ENCODE data around the gene DOCK4.
"Not testable (repeated sequence)": the region's sequence is repeated elsewhere in the genome, so short reads cannot be mapped to it uniquely, and the experiment has no call there.

Gene DOCK4

DNA sequence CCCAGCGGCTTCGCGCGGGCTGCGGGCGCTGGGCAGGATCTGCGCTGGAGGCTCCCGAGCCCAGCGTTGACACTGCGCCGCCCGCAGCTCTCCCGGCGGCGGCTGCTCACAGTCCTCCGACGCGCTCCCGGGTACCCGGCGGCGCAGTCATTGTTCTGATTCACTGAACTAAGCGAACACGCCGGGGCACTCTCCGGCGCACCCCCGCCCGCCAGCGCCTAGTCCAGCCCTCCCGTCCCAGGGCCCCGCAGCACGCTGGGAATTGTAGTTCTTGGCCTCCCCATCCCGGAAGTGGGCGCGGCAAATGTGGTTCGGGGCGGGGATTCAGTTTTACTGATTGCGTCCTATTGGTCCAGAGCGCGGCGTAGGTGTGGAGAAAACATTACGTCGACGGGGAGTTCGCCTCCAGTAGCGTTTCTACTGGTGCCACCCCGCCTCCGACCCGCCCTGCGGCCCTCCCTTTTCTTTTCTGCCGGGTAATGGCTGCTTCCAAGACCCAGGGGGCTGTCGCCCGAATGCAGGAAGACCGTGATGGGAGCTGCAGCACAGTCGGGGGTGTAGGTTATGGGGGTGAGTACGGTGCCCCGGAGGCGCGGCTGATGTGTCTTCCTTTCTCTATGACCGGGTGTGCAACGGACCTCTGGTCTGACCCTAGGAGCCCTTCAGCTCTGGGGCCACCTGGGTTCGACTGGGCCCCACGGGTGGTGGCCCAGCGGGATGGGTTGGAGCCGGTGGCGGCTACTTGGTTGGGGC is at the start of gene DOCK4, which contains the start of gene ZNF277:
Gene DOCK4 (minus strand): TSS at position 162 of the 753 bp plus-strand sequence. CDS start 261 bp downstream, outside the sequence.
Gene ZNF277 (plus strand): TSS at position 458 of the 753 bp plus-strand sequence. CDS start 22 bp downstream, at position 480.
- DNase-seq (ENCODE audit: low read depth in 2 of 2): peak; percentile 99

DNA sequence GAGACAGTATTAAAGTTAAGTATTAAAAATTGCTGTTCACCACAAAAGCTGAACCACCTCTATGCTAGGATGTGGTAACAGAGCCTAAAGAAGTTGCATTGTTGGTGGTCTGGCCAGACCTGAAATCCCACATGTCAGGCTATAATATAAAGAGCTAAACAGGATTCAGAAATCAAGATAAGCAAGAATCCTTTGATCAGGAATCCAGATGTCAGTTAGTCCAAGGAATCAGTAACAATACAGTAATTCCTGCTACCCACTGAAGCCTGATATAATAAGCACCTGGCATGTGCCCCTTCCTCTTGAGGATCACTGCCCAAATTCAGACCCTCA is 49.2 kb upstream of the DOCK4 start:
- no peak for DNase-seq (ENCODE audit: low read depth in 2 of 2)

- no peak for DNase-seq (ENCODE audit: low read depth in 2 of 2)
Measured at GRCh38 chr7:112254709-112255387, 48.6 kb upstream of the DOCK4 start.

DNA sequence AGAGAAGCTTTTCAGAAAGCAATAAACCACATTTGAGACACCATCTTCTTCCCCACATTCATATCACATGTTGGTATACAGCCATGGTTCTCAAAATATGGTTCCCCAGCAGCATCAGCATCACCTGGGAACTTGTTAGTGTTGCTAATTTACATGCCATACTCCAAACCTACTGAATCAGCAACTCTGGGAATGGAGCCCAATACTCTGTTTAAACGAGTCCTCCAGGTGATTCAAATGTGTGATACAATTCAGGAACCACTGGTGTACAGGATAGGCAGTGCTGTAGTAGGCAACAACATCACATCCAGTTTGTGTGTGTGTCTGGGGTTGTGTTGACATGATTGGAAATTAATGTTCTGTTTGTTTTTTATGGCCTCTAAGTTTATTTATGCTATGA is 48.0 kb upstream of the DOCK4 start:
- no peak for DNase-seq (ENCODE audit: low read depth in 2 of 2)

DNA sequence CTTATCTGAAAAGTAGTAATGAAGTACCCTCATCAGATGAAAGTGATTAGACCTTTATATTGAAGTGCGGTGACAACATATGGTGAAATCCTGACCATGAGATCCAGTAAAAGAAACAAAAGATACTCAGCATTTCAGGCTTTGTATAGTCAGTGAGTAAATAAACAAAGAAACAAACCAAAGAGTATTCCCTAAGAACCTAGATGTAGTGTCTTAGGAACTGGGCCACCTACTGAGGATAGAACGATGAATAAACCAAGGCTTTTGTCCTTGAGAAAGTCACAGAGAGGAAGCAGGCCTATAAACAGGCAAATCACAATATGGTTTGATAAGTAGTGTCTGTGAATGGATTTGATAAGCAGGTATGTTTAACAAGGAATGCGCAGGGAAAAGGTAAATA is 46.5 kb upstream of the DOCK4 start:
- DNase-seq (ENCODE audit: low read depth in 2 of 2): no peak

- DNase-seq (ENCODE audit: low read depth in 2 of 2): no peak
Measured at GRCh38 chr7:112252141-112252540, 45.9 kb upstream of the DOCK4 start.

DNA sequence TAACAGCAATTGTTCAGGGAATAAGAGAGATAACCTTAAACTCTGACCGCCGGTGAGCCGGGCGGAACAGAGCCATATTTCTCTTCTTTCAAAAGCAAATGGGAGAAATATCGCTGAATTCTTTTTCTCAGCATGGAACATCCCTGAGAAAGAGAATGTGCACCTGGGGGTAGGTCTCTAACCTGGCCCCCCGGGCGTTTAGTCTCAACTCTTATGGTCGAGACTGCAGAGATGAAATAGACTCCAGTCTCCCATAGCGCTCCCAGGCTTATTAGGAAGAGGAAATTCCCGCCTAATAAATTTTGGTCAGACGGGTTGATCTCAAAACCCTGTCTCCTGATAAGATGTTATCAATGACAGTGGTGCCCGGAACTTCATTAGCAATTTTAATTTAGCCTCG is 43.8 kb upstream of the DOCK4 start:
- not testable (repeated sequence) for DNase-seq (ENCODE audit: low read depth in 2 of 2)

GRCh38 chr7:112248598-112248997 is 42.4 kb upstream of the DOCK4 start:
- DNase-seq (ENCODE audit: low read depth in 2 of 2): no peak

DNA sequence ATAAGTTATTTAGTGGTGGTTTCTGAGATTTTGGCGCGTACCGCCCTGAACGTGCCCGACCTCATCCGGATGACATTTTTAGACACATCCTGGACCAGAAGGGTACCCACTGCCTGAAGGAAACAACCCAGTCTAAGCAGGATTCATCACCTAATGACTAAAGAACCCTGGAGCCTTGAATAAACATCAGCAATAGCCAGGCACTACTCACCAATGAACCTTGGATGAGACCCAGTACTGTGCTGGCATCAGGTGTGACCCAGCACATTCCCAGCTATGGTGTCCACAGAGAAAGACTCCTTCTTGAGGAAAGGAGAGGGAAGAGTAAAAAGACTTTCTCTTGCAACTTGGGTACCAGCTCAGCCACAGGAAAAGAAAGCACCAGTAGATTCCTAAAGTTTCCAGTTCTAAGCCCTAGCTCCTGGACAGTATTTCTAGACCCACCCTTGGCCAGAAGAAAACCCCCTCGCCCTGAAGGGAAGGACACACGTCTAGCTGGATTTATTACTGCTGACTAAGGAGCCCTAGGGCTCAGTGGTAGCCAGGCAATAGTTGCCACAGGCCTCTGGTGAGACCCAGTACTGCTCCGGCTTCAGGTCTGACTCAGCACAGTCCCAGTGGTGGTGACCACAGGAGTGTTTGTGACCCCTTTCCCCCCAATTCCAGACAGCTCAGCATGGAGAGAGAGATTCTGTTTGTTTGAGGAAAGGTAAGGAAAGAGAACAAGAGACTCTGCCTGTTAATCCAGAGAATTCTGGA is 32.8 kb upstream of the DOCK4 start:
- no peak for DNase-seq (ENCODE audit: low read depth in 2 of 2)

GRCh38 chr7:112238330-112238729 is 32.1 kb upstream of the DOCK4 start:
- no peak for DNase-seq (ENCODE audit: low read depth in 2 of 2)

- DNase-seq (ENCODE audit: low read depth in 2 of 2): no peak
Measured at GRCh38 chr7:112236597-112236996, 30.4 kb upstream of the DOCK4 start.

- no peak for DNase-seq (ENCODE audit: low read depth in 2 of 2)
Measured at GRCh38 chr7:112234147-112234546, 27.9 kb upstream of the DOCK4 start.

- no peak for DNase-seq (ENCODE audit: low read depth in 2 of 2)
Measured at GRCh38 chr7:112233048-112233697, 27.0 kb upstream of the DOCK4 start.

- no peak for DNase-seq (ENCODE audit: low read depth in 2 of 2)
Measured at GRCh38 chr7:112232212-112232978, 26.2 kb upstream of the DOCK4 start.

GRCh38 chr7:112228632-112229031 is 22.4 kb upstream of the DOCK4 start:
- no peak for DNase-seq (ENCODE audit: low read depth in 2 of 2)

GRCh38 chr7:112226701-112227276 is 20.6 kb upstream of the DOCK4 start:
- DNase-seq (ENCODE audit: low read depth in 2 of 2): no peak

- DNase-seq (ENCODE audit: low read depth in 2 of 2): no peak
Measured at GRCh38 chr7:112225006-112225405, 18.8 kb upstream of the DOCK4 start.

DNA sequence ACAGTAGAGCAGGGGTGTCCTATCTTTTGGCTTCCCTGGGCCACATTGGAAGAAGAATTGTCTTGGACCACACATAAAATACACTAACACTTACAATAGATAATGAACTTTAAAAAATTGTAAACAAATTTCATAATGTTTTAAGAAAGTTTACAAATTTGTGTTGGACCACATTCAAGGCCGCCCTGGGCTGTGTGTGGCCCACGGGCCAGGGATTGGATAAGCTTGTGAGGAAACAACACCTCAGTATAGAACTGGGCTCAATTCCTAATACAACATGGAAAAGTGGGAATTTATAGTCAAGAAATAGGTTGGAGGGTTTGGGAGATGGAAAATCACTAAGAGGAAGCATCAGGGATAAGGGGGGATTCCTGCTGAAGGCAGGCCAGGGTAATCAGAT is 18.0 kb upstream of the DOCK4 start:
- DNase-seq (ENCODE audit: low read depth in 2 of 2): no peak

- DNase-seq (ENCODE audit: low read depth in 2 of 2): no peak
Measured at GRCh38 chr7:112223310-112223709, 17.1 kb upstream of the DOCK4 start.

DNA sequence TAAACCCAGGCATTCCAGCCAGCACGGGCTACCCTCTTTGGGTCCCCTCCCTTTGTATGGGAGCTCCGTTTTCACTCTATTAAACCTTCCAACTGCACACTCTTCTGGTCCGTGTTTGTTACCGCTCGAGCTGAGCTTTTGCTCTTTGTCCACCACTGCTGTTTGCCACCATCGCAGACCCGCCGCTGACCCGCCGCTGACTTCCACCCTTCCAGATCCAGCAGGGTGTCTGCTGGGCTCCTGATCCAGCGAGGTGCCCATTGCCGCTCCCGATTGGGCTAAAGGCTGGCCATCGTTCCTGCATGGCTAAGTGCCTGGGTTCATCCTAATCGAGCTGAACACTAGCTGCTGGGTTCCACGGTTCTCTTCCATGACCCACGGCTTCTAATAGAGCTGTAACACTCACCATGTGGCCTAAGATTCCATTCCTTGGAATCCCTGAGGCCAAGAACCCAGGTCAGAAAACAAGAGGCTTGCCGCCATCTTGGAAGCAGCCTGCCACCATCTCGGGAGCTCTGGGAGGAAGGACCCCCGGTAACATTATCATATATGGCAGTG is 14.8 kb upstream of the DOCK4 start:
- no peak for DNase-seq (ENCODE audit: low read depth in 2 of 2)

GRCh38 chr7:112215787-112216186 is 9.6 kb upstream of the DOCK4 start:
- no peak for DNase-seq (ENCODE audit: low read depth in 2 of 2)
